GM18907 (cell line): Measurements from ENCODE around the gene VPS26C.
A peak's percentile ranks its signal among the peaks of the same experiment; 100 is the strongest.

ENCODE experiments used
- ATAC-seq: cut with Tn5 transposase; IDR thresholded peaks from one replicate; pipeline ENCODE4 v1.9.1; 2021; ENCODE audit warnings: mild to moderate bottlenecking, moderate library complexity; ENCODE audit not compliant: unreplicated experiment

Gene VPS26C

GRCh38 chr21:37207441-37208009, 59.6 kb downstream of the VPS26C start:
- peak; percentile 68 for ATAC-seq

DNA sequence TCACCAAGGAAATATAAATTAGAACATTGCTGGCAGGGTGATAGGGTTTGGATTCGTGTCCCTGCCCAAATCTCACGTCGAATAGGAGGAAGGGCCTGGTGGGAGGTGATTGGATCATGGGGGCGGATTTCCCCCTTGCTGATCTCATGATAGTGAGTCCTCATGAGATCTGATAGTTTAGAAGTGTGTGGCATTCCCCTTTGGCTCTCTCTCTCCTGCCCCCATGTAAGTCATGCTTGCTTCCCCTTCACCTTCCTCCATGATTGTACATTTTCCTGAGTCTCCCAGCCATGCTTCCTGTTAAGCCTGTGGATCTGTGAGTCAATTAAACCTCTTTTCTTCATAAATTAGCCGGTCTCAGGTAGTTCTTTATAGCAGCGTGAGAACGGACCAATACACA, 60.6 kb downstream of the VPS26C start:
- no peak for ATAC-seq

GRCh38 chr21:37204580-37204979, 62.6 kb downstream of the VPS26C start:
- no peak for ATAC-seq

DNA sequence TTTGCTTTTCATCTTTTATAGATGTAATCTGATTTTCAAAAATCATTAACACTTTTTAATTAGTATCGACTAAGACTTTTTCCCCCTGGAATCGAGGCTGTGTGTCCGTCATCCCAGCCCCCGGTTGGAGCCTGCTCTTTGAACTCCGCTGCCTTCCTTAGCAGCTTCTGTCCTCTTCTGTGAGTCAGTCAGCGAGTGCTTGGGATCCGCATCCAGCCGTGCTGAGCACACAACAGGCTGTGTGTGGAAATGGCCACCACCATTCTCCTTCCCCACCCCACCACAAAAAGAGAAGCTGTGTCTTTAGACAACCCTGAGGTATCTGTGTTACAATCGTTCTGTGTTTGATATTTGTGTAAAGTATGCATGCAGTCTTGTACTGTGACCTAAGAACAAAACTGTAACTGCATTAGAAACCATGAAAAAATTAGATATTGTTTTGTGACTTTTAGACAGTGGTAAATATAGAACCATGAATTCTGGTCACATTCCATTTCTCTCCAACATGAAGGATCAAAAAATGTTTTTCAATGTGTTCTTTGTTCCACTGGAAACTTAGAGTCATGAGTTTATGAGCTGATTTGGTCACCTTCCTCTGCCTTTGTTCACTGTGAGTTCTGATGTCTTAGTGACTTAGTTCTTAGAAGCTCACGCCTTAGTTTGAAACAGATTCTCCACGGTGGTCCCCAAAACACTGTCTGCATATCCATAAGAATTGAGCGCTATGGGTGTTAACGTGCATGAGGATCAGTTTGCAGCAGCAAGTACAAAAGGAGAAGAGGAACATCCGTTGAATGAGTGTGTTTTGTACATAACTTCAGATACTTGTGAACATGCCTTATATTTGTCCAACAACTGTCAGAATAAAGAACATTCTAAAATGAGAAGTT, 64.7 kb downstream of the VPS26C start:
- no peak for ATAC-seq

- no peak for ATAC-seq
These were observed 66.3 kb downstream of the VPS26C start for GRCh38 chr21:37200641-37201480.

DNA sequence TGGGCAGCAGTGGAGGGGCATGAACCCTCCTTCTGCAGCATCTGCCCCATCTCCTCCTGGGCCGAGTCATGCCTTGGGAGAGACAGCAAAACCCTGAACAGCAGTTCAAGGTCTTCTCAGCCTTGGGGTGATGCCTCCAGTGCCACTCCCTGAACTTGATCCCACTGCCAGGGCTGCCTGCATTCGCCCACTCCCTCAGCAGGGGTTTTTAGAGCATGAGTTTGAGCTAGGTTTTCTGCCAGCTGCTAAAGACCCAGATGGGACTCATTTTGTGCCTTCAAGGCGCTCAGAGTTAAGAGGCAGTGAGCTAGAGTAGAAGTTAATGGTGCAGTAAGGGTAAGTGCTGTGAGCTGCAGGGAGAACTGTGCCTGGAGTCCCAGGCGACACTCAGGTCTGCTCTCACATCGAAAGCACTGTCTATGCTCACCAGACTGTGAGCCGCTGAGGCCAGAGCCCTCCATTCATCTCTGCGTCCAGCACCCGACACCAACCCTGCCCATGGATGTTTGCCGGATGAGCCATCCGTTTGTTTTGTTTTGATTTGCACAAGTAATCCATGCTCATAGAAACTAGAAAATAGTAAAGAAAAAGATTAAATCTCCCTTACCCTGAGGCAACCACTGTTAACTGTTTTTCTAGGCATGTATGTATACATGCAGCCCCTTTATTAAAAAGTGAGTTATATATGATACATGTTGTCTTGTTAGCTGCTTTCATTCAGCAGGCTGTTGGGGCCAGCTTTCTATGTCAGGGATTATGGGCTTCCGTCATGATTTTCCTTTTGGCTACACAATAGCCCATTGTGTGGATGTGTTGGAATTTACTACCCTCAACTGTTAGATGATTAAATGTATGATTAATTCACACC, 67.8 kb downstream of the VPS26C start:
- no peak for ATAC-seq

GRCh38 chr21:37197746-37198145, 69.4 kb downstream of the VPS26C start:
- no peak for ATAC-seq

DNA sequence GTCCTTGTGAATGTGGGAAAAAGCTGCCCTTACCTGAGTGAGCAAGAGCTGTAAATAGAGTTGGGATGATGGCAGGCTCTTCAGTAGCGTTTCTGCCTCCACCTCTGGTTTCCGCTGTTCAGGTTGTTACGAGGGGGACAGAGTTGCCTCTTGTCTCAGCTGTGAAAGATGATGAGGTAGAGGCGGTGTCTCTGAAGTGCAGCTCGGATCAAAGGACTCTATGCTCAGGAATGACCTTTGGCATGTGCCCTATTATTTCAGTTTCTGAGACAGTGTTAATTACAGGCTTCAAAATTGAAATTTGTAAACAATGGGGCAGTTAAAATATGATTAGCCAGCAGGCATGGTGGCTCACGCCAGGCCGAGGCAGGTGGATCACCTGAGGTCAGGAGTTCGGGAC, 70.3 kb downstream of the VPS26C start:
- no peak for ATAC-seq

DNA sequence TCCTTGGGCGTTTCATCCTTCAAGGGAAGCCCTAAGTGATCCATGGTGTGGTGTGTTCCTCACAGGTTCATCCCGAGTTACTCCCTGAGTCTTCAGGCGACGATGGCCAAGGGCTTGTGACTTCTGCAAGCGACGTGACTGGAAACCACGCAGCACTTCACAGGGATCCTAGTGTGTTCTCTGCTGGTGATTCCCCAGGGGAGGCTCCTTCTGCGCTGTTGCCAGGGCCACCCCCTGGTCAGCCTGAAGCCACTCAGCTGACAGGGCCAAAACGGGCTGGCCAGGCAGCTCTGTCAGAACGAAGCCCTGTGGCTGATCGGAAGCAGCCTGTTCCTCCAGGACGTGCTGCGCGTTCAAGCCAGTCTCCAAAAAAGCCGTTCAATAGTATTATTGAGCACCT, 71.5 kb downstream of the VPS26C start:
- no peak for ATAC-seq

DNA sequence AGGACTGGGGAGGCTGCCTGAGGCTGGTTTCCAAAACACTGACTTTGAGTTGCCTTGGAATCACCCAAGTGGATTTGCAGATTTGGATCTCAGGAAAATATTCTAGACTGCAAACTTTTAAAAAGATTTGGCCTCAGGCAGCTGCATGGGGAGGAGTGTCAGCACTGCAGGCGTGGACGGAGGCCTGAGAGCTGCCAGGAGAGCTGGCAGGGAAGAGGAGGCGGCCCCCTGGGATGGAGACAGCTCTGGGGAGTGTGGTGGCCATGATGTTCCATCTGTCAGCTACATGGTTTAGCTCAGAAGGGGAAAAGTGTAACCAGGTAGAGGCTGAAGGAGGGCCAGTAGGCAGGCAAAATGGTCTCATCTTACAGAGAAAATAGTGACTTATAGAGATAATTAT, 72.1 kb downstream of the VPS26C start:
- no peak for ATAC-seq

DNA sequence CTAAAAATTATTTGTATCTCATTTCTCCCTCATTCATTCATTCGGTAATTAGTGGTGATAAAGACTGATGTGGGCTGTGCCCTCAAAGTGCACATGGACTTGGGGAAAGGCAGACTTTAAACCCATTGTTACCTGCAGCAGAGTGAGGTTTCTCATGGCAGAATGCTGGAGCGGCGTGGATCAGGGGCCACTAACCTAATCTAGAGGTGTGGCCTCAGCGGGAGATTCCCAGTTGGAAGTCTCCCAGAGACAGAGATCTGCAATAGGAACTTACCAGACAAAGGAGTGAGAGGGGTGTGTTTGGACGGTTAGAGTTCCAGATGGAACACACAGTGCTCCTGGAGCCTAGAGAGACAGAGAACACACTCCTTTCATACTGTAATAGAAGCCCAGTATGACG, 73.5 kb downstream of the VPS26C start:
- no peak for ATAC-seq

DNA sequence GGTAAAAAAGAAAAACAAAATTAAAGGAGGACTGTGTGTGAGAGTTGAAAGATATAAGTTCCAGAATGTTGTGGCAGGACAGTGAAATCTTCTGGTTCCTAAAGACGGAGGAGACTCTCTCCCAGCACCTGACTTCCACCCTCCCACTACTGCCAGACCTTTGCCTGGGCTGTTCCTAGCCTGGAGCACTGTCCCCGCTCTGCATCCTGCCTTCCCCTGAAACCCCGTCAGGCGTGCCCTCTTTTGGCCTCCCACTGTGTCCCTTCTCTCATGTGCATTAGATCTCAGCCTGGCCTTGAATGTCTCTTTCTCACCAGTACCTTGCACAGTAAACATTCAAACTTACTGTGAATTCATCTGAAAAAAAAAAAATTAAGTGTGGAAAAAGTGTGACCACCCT, 74.1 kb downstream of the VPS26C start:
- no peak for ATAC-seq

DNA sequence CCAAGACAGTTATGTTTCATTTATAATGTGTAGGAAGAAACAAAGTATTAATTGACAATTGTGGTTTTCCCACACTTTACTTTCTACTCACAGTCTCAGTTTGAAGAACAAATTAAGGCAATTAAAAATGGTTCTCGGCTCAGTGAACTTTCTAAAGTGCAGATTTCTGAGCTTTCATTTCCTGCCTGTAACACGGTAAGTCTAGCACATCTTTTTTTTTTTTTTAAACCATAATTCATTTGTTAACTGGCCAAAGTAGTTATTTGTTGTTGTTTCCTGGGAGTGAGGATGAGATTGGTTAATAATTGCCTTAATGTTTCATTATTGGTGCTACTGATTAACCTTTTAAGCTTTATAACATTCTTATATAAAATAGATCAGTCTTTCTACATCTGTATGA, 75.1 kb downstream of the VPS26C start:
- ATAC-seq, result no peak

- ATAC-seq, result no peak
These were observed 78.3 kb downstream of the VPS26C start for GRCh38 chr21:37188825-37189224.

DNA sequence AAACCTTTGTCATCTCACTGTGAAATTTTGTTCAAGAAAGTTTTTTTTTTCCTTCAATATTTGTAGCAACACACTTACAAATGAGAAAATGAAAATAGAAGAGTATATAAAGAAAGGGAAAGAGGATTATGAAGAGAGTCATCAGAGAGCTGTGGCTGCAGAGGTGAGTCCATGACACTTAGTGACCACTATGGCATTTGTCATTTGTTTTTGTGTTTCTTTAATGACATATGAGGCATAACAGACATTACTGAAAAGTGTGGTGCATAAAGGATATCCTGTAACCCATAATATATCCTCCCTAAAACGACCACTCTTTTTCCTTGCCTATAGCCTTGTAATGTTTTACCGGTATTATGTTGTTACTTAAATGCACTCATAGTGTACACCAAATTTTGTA, 80.2 kb downstream of the VPS26C start:
- no peak for ATAC-seq

DNA sequence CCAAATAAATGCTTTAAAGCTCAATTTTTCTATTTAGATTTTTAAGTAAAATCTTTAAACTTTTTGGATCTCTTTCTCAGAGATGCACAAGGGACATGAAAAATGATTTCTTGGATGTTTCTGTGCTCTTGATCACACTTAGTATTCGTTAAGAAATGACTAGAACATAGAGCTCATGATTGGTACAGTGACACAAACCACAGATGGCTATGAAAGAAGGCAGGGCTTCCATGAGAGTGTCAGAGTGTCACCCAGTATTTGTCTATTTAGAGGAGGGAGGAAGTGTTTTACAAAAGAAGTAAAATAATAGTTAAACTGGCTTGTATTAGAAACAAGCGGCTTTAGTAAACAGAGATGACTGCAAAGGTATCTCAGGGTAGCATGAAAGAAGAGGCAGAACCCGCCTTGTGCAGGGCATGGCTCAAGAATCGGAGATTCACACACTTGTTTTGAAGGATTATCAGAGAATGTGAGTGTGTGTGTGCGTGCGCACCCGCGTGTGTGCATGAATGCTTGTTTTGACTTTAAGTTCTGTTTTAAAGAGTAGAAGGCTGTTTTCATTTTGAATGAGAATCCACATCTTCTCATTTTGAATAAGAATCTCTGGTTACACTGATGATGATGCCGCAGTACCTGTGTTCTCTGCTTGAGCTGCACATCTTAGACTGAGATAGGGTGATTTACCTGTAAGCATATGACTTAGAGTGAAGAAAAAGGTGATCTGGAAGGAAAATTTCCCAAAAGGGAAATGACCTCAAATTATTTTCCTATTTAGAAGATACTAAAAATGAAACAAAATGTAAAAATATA, 82.1 kb downstream of the VPS26C start:
- ATAC-seq, result no peak

DNA sequence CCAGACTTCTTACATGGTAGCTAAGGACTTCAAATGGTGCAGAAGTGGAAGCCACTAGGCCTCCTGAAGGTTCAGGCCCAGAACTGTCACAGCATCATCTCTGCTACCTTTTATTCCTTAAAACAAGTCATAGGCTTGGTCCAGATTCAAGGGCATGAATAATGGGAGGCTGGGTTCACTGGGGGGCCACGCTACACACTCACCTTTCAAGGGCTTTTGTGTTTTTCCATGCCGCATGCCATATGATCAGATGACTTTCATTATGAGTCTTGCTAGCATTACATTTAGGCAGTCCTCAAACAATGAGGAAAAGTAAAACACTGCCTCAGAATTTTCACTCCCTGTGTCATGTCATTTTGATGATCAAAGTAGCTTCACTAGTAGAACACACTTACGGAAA, 83.4 kb downstream of the VPS26C start:
- no peak for ATAC-seq

GRCh38 chr21:37182222-37182621, 84.9 kb downstream of the VPS26C start:
- no peak for ATAC-seq

GRCh38 chr21:37181059-37181458, 86.1 kb downstream of the VPS26C start:
- no peak for ATAC-seq

GRCh38 chr21:37176716-37177115, 90.4 kb downstream of the VPS26C start:
- ATAC-seq, result no peak
